GM12878 (cell line): ENCODE results near the gene ALG2. TPM values are rescaled to one million over a fixed set of nuclear protein-coding genes. Genes with fewer than 3 reads are reported as not detected.

ENCODE experiments used
- ATF7 ChIP-seq: fragments of 450-650 bp; IDR thresholded peaks from 2 replicates; pipeline ENCODE4 v1.6.1; 2016; ENCODE audit warnings: low read depth, mild to moderate bottlenecking
- CBX5 ChIP-seq: sonication (generic); IDR thresholded peaks from 2 replicates; pipeline ENCODE4 v1.6.1; 2016; ENCODE audit warnings: low read depth, moderate library complexity, mild to moderate bottlenecking, inconsistent platforms
- CEBPB ChIP-seq, 2 experiments: fragments of 150-350 bp in 1 of 2; IDR thresholded peaks; 2 replicates each; pipeline ENCODE4 v1.6.1; 2012 to 2014; ENCODE audit warnings: low read depth in 2 of 2, low read length in 2 of 2, borderline replicate concordance in 1 of 2, inconsistent platforms in 1 of 2
- EGR1 ChIP-seq, 2 experiments: IDR thresholded peaks; 1 replicate in 1 of 2; 2 replicates in 1 of 2; pipeline ENCODE4 v1.6.1; 2011 to 2012; ENCODE audit warnings: low read depth in 2 of 2, low read length in 2 of 2, borderline replicate concordance in 1 of 2, mild to moderate bottlenecking in 1 of 2, moderate library complexity in 1 of 2
- GABPA ChIP-seq: IDR thresholded peaks from 2 replicates; pipeline ENCODE4 v1.6.1; 2014; ENCODE audit warnings: antibody characterized with exemption, low read depth, mild to moderate bottlenecking, inconsistent platforms
- HDGF ChIP-seq: fragments of 450-650 bp; IDR thresholded peaks from 2 replicates; pipeline ENCODE4 v1.6.1; 2016; ENCODE audit warnings: antibody characterized with exemption
- IKZF2 ChIP-seq, 2 experiments: fragments of 450-650 bp; IDR thresholded peaks; 2 replicates each; pipeline ENCODE4 v1.6.1; 2017; ENCODE audit warnings: mild to moderate bottlenecking in 2 of 2, moderate library complexity in 2 of 2
- JUND ChIP-seq: IDR thresholded peaks from 2 replicates; pipeline ENCODE4 v1.6.1; 2012; ENCODE audit warnings: low read depth, mild to moderate bottlenecking, low read length, improper control_type of control experiment, moderate library complexity
- NFYA ChIP-seq: IDR thresholded peaks from 2 replicates; pipeline ENCODE4 v1.6.1; 2011; ENCODE audit warnings: low read depth, mild to moderate bottlenecking, low read length, improper control_type of control experiment, borderline replicate concordance
- NRF1 ChIP-seq: conservative IDR thresholded peaks from 2 replicates; pipeline ENCODE4 v1.6.1; 2011; ENCODE audit warnings: mild to moderate bottlenecking, low read depth, low read length, improper control_type of control experiment
- POLR2AphosphoS5 ChIP-seq: IDR thresholded peaks from 2 replicates; pipeline ENCODE4 v1.6.1; 2011; ENCODE audit warnings: mild to moderate bottlenecking, low read length, inconsistent platforms
- STAT3 ChIP-seq: IDR thresholded peaks from 2 replicates; pipeline ENCODE4 v1.6.1; 2011; ENCODE audit warnings: low read depth, low read length, improper control_type of control experiment
- TCF3 ChIP-seq: IDR thresholded peaks from 2 replicates; pipeline ENCODE4 v1.6.1; 2012; ENCODE audit warnings: low read depth, mild to moderate bottlenecking, low read length, borderline replicate concordance; ENCODE audit not compliant: insufficient read depth
- YBX1 ChIP-seq: fragments of 450-650 bp; IDR thresholded peaks from 2 replicates; pipeline ENCODE4 v1.6.1; 2016; ENCODE audit warnings: antibody characterized with exemption
- ZBTB11 ChIP-seq: fragments of 450-650 bp; formaldehyde crosslinking; IDR thresholded peaks from 2 replicates; pipeline ENCODE4 v1.5.0; 2022; ENCODE audit warnings: mild to moderate bottlenecking, missing genetic modification characterization
- ZBTB4 ChIP-seq: fragments of 450-650 bp; formaldehyde crosslinking; IDR thresholded peaks from 2 replicates; pipeline ENCODE4 v1.4.0; 2022; ENCODE audit warnings: mild to moderate bottlenecking, moderate library complexity
- ZBTB40 ChIP-seq: fragments of 450-650 bp; IDR thresholded peaks from 2 replicates; pipeline ENCODE4 v1.6.1; 2016; ENCODE audit warnings: mild to moderate bottlenecking, moderate library complexity, borderline replicate concordance
- ZNF217 ChIP-seq: fragments of 450-650 bp; IDR thresholded peaks from 2 replicates; pipeline ENCODE4 v1.6.1; 2017; ENCODE audit warnings: antibody characterized with exemption, mild to moderate bottlenecking
- ZNF274 ChIP-seq: IDR thresholded peaks from one replicate; pipeline ENCODE4 v1.8.0; 2011; ENCODE audit not compliant: insufficient read length, insufficient read depth
- ZSCAN29 ChIP-seq: fragments of 450-650 bp; IDR thresholded peaks from 2 replicates; pipeline ENCODE4 v1.6.1; 2017; ENCODE audit warnings: mild to moderate bottlenecking, moderate library complexity
- polyA plus RNA-seq, 11 experiments: library from polyadenylated mRNA; depleted of rRNA in 4 of 11; unstranded in 6 of 11; stranded (reverse) in 5 of 11; fragments of >200 nt; fragmentation: Nextera tagmentation in 4 of 11; fragmentation: Illumina TruSeq in 1 of 11; extraction: Ambion mirVana in 4 of 11; extraction: Trizol in 1 of 11; gene quantifications; 1 replicate in 1 of 11; 2 replicates in 10 of 11; pipeline versions ENCODE4 v1.2.1 to v1.2.3, GENCODE V29; 2011 to 2016; ENCODE audit warnings: inconsistent platforms in 2 of 11, missing spikeins in 2 of 11, low read depth in 1 of 11
- total RNA-seq, 4 experiments: library from RNA; depleted of rRNA in 3 of 4; stranded (reverse); fragments of >200 nt in 3 of 4; fragmentation: Illumina TruSeq in 1 of 4; extraction: Trizol in 1 of 4; gene quantifications; 2 replicates each; pipeline versions ENCODE4 v1.2.1 to v1.2.3, GENCODE V29; 2013 to 2021

The ALG2 gene
- total and polyA plus RNA-seq, 10 of the 15 experiments (the other 5 are each of a cell fraction or from before 2014, with no cell fraction given), result 8.8 to 52.5 (median 38.6) TPM

- no peak for TF ChIP-seq NRF1
- no peak for TF ChIP-seq YBX1
- TF ChIP-seq TCF3, result no peak
- TF ChIP-seq POLR2AphosphoS5, result no peak
- TF ChIP-seq ATF7, result peak; percentile 64; the same call in 1 of the 2 replicates
- TF ChIP-seq GABPA, result no peak
- TF ChIP-seq ZBTB40, result no peak
- TF ChIP-seq ZBTB11 (CRISPR knock-in tag), result no peak
- no peak for TF ChIP-seq HDGF
- TF ChIP-seq CBX5, result 0 out of 2 replicates have a peak, but pooled peaks have one; percentile 57
- TF ChIP-seq EGR1 (IDR thresholded peaks at IDR 0.05; ENCODE audit: borderline replicate concordance in 1 of 2, low read depth in 2 of 2, low read length in 2 of 2), result no peak
- TF ChIP-seq ZNF274, result no peak
- TF ChIP-seq JUND, result no peak
- TF ChIP-seq ZBTB4 (CRISPR knock-in tag), result no peak
- TF ChIP-seq STAT3, result no peak
- peak; percentile 77 to 81 for TF ChIP-seq IKZF2 (IDR thresholded peaks at IDR 0.05)
- TF ChIP-seq ZSCAN29, result no peak
- no peak for TF ChIP-seq NFYA
- TF ChIP-seq ZNF217, result no peak
- no peak for TF ChIP-seq CEBPB (IDR thresholded peaks at IDR 0.05; ENCODE audit: borderline replicate concordance in 1 of 2, low read depth in 2 of 2, low read length in 2 of 2)
Measured at GRCh38 chr9:99266255-99267023, 44.7 kb upstream of the ALG2 start (continued).
